ENCODE data around the gene CNTN4.

Gene CNTN4

DNA sequence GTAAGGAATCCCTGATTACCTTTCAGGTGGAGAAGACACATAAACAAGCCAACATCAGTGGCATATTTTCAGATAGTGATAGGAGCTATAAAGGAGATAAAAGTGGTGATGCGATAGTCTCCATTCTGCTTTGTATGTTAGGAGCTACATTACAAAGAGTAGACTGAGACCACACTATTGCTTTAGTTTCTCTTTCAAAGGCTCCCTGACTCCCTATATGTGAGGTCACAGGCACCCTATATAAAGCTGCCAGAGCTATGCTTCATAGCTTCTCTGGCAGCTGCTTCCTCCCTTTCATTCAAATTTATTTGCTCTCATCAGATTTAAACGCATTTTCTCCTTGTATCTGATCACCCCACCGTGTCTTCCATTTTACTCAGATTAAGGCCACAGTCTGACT lies 544.9 kb downstream of the CNTN4 start:
- H3K27ac ChIP-seq: no peak overlapping the region
- H3K4me2 ChIP-seq: no peak overlapping the region

DNA sequence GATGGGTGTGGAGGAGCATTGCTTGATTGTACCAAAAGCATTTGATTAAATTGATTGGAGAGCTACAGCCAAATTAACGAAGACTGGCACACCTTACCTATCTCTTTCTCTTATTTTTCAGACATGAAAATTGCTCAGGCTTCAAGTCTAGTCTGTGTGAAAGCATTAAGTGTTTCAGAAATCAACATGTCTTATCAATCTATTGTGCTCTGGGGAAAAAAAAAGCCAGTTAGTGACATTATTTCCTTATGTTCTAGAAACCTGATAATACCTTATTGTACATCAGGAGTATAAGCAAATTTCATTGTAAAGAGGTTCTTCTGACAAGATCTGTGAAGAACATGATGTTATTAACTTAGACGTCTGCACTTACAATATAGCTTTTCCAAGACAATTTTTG lies 546.3 kb downstream of the CNTN4 start:
- H3K79me2 ChIP-seq (ENCODE audit: insufficient read depth, low read depth): no peaks in the 10 kb centered on the region
- no peaks in the 10 kb centered on the region for H3K27me3 ChIP-seq (ENCODE audit: insufficient read depth, low read depth)
- no peaks in the 10 kb centered on the region for H3K4me1 ChIP-seq (ENCODE audit: low read depth, poor library complexity, severe bottlenecking)
- no peaks in the 10 kb centered on the region for H4K20me1 ChIP-seq (ENCODE audit: insufficient read depth)
- H3K4me2 ChIP-seq: no peak overlapping the region
- no peak overlapping the region for H3K27ac ChIP-seq
- H2AFZ ChIP-seq (ENCODE audit: low read depth): no peak overlapping the region
- no peak overlapping the region for H3K4me3 ChIP-seq (IDR thresholded peaks at IDR 0.05; ENCODE audit: insufficient read depth, low read depth, low read length)
- no peaks in the 10 kb centered on the region for H3K36me3 ChIP-seq (ENCODE audit: insufficient read depth)
- H3K9ac ChIP-seq: no peak overlapping the region
- TF ChIP-seq, protein P1, sequence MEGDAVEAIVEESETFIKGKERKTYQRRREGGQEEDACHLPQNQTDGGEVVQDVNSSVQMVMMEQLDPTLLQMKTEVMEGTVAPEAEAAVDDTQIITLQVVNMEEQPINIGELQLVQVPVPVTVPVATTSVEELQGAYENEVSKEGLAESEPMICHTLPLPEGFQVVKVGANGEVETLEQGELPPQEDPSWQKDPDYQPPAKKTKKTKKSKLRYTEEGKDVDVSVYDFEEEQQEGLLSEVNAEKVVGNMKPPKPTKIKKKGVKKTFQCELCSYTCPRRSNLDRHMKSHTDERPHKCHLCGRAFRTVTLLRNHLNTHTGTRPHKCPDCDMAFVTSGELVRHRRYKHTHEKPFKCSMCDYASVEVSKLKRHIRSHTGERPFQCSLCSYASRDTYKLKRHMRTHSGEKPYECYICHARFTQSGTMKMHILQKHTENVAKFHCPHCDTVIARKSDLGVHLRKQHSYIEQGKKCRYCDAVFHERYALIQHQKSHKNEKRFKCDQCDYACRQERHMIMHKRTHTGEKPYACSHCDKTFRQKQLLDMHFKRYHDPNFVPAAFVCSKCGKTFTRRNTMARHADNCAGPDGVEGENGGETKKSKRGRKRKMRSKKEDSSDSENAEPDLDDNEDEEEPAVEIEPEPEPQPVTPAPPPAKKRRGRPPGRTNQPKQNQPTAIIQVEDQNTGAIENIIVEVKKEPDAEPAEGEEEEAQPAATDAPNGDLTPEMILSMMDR (conservative IDR thresholded peaks at IDR 0.05; ENCODE audit: low read depth, low read length): no peak

More for the DNA sequence above, 544.9 kb downstream of the CNTN4 start:
- Histone ChIP-seq H3K79me2 (ENCODE audit: insufficient read depth, low read depth) (no peaks in the 10 kb centered on the region), H3K27me3 (ENCODE audit: insufficient read depth, low read depth) (no peaks in the 10 kb centered on the region), H4K20me1 (ENCODE audit: insufficient read depth) (no peaks in the 10 kb centered on the region), H2AFZ (ENCODE audit: low read depth) (no peak overlapping the region), H3K36me3 (ENCODE audit: insufficient read depth) (no peaks in the 10 kb centered on the region), H3K9ac (no peak overlapping the region), H3K4me3 (IDR thresholded peaks at IDR 0.05; ENCODE audit: insufficient read depth, low read depth, low read length) (no peak overlapping the region), H3K4me1 (ENCODE audit: low read depth, poor library complexity, severe bottlenecking) (no peaks in the 10 kb centered on the region)
- TF ChIP-seq, protein P1 (conservative IDR thresholded peaks at IDR 0.05; ENCODE audit: low read depth, low read length): no peak

DNA sequence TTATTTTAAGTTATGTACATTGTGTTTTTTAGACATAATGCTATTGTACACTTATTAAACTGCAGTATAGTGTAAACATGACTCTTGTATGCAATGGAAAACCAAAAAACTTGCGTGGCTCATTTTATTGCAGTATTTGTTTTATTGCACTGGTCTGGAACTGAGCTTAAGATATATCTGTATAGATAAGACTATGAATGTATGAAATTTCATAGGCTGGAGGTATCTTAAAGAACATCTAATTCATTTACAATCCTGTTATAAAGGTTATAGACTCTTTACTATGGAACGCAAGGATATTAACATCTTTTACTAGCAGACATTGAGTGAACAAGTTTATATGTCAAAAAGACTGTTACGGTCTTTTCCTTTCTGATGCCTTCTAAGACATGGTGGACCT lies 552.1 kb downstream of the CNTN4 start:
- TF ChIP-seq, protein P1 (conservative IDR thresholded peaks at IDR 0.05; ENCODE audit: low read depth, low read length): no peak
- Histone ChIP-seq H3K4me2 (no peak overlapping the region), H3K36me3 (ENCODE audit: insufficient read depth) (no peaks in the 10 kb centered on the region), H3K4me3 (IDR thresholded peaks at IDR 0.05; ENCODE audit: insufficient read depth, low read depth, low read length) (no peak overlapping the region), H3K27ac (no peak overlapping the region), H3K27me3 (ENCODE audit: insufficient read depth, low read depth) (no peaks in the 10 kb centered on the region), H3K9ac (no peak overlapping the region), H3K4me1 (ENCODE audit: low read depth, poor library complexity, severe bottlenecking) (no peaks in the 10 kb centered on the region), H2AFZ (ENCODE audit: low read depth) (no peak overlapping the region), H4K20me1 (ENCODE audit: insufficient read depth) (no peaks in the 10 kb centered on the region), H3K79me2 (ENCODE audit: insufficient read depth, low read depth) (no peaks in the 10 kb centered on the region)

DNA sequence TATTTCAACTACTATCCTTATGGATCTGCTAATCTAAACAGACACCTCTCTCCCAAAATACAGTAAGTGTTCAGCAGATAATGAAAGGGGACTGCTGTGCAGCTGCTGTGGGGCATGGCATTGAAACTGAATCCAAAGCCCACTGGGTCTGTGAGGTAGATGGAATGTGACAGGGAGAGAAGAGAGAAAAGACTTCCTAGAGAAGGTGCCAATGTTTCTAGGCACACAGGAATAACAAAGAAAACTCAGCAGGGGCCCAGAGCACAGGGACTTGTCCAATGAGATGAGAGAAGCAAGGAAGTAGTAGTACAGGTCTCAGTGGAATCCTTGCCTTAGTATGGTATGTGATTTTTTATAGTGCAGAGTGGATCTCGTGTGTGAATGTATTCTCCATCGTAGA lies 553.7 kb downstream of the CNTN4 start:
- no peak overlapping the region for H3K9ac ChIP-seq
- H3K27ac ChIP-seq: no peak overlapping the region
- no peaks in the 10 kb centered on the region for H3K27me3 ChIP-seq (ENCODE audit: insufficient read depth, low read depth)
- H3K79me2 ChIP-seq (ENCODE audit: insufficient read depth, low read depth): no peaks in the 10 kb centered on the region
- no peak overlapping the region for H3K4me3 ChIP-seq (IDR thresholded peaks at IDR 0.05; ENCODE audit: insufficient read depth, low read depth, low read length)
- H3K4me1 ChIP-seq (ENCODE audit: low read depth, poor library complexity, severe bottlenecking): no peaks in the 10 kb centered on the region
- no peaks in the 10 kb centered on the region for H3K36me3 ChIP-seq (ENCODE audit: insufficient read depth)
- no peak overlapping the region for H2AFZ ChIP-seq (ENCODE audit: low read depth)
- H3K4me2 ChIP-seq: no peak overlapping the region
- TF ChIP-seq, protein P1 (conservative IDR thresholded peaks at IDR 0.05; ENCODE audit: low read depth, low read length): no peak
- no peaks in the 10 kb centered on the region for H4K20me1 ChIP-seq (ENCODE audit: insufficient read depth)

Measured in KMS-11 (cell line).